ENCODE data around the gene OCRL.

- TF ChIP-seq TAF1 (IDR thresholded peaks at IDR 0.05; ENCODE audit: low read depth, low read length) = no peak
- no peak for TF ChIP-seq POLR2AphosphoS5 (IDR thresholded peaks at IDR 0.05; ENCODE audit: low read depth, low read length)
Measured at GRCh38 chrX:129576539-129576938, 36.5 kb downstream of the OCRL start.

Measured in GM12891 (cell line).